GM15510 (cell line): ENCODE data around the gene PRKCB.

Experiments used
- POLR2A ChIP-seq: IDR thresholded peaks from 3 replicates; pipeline ENCODE4 v1.6.1; 2011; ENCODE audit warnings: borderline replicate concordance; ENCODE audit not compliant: insufficient read length; ENCODE audit errors: extremely low read depth

The PRKCB gene

GRCh38 chr16:24027466-24027865 lies 191.7 kb downstream of the PRKCB start:
- no peak for TF ChIP-seq POLR2A

DNA sequence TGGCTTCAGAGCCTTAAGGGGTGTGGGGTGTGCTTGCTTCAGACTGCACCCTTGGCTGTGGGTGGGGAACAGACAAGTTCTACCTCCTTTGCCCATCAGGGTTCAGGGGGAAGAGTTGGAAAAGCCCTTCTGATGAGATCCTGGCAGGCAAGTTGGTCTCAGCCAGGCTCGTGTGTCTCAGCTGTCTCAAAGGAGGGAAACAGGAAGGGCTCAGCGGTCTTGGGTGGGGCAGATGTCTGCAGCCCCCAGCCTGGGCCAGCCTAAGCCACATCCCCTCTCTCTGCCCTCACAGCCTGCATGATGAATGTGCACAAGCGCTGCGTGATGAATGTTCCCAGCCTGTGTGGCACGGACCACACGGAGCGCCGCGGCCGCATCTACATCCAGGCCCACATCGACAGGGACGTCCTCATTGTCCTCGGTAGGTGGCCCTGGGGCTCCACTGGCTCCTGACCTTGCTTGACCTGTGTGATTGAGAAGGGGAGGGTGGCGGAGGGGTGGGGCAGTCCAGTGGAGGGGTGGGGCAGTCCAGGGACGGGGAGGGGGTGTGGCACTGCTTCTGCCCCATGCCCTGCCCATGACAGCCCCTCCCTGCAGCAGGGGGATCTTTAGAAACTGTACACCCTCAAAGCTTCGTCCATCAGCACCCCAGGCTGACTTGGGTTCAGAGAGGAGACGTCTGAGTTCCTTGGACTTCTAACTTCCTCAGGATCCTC lies 199.5 kb downstream of the PRKCB start:
- TF ChIP-seq POLR2A: no peak

DNA sequence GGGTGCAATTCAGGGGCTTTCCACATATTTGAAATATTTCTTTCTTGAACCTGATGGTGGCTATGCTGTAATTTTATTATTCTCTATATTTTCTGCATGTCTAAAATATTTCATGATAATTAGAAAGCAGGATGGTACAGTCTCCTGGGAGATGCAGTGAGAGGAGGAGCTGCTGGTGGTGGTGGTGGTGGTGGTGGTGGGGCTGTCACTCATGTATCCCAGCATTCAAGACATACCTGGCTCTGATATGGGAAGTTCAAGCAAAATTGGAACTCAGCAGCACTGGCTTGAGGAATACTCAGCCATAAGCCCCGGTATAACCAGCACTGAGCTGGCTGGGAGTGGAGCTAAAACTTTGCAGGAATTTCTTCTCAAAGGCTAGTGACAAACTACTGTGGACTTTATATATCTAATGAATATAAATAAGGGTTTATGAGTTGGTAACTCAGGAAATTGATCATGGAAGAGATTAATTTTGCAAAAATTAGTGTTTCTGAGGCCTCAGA lies 200.3 kb downstream of the PRKCB start:
- no peak for TF ChIP-seq POLR2A

DNA sequence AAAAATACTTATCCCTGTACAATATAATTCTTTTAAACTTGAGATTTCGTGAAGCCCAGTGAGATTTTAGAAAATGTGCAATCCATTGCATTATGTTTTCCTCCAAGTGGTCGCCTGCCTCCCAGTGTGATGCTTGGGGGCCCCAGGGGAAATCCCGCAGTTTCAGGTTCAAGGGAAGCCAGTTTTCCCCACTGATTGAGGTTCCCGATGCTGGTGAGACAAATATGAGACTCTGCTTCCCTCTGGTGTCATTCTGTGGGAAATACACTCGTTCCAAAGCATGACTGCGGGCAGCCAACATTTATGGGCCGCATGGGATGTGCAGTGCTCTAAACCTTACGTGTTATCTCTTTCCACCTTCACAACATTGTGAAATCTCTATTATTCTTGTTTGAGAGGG lies 200.8 kb downstream of the PRKCB start:
- TF ChIP-seq POLR2A: no peak

GRCh38 chr16:24037335-24037734 lies 201.6 kb downstream of the PRKCB start:
- TF ChIP-seq POLR2A: no peak

DNA sequence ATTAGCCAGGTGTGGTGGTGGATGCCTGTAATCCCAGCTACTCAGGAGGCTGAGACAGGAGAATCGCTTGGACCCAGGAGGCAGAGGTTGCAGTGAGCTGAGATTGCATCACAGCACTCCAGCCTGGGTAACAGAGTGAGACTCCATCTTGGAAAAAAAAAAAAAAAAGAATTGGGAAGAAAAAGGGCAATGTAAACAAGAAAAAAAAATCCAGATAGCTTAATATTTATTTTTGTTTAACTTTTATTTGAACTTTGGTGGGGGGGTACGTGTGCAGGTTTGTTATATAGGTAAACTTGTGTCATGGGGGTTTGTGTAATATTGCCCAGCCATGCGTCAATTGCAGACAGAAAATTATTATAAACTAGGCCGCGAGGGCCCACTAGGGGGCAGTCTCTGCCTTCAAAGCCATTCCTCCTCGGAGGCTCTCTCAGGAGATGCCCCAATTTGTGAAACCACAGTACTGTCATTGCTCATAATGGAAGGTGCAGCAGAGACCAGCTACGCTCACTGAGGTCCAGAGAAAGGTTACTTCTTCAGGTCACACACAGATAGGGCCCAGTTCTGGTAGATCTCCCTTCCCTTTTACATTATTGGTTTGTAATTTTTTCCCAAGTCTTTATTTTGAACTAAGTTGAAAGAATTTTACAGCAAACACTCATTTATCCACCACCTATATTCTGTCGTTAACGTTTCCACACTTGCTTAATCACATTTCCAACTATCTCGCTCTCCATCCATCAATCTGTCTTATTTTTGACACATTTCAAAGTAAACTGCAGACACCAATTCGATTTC lies 206.2 kb downstream of the PRKCB start:
- no peak for TF ChIP-seq POLR2A

GRCh38 chr16:24044467-24044866 lies 208.7 kb downstream of the PRKCB start:
- TF ChIP-seq POLR2A: no peak

- no peak for TF ChIP-seq POLR2A
Observed at GRCh38 chr16:24045641-24046040, 209.9 kb downstream of the PRKCB start.

GRCh38 chr16:24046442-24046841 lies 210.7 kb downstream of the PRKCB start:
- TF ChIP-seq POLR2A: no peak

DNA sequence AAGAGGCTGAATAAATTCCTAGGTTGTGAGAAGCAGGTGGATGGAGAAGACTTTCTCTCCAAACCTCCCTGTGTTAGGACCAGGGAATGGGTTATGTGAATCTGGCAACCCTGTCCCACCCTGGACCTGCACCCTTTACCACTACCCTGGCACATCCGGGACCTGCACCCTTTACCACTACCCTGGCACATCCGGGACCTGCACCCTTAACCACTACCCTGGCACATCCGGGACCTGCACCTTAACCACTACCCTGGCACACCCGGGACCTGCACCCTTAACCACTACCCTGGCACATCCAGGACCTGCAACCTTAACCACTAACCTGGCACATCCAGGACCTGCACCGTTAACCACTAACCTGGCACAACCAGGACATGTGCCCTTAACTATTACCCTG lies 213.3 kb downstream of the PRKCB start:
- no peak for TF ChIP-seq POLR2A

- TF ChIP-seq POLR2A: no peak
Observed at GRCh38 chr16:24051125-24051524, 215.3 kb downstream of the PRKCB start.

GRCh38 chr16:24052329-24053098 lies 216.7 kb downstream of the PRKCB start:
- no peak for TF ChIP-seq POLR2A

GRCh38 chr16:24053099-24053946 lies 217.5 kb downstream of the PRKCB start:
- TF ChIP-seq POLR2A: no peak
